Amygdala (tissue), 56 donors: ENCODE results near the gene SOX5.
"Not testable (repeated sequence)": the region's sequence is repeated elsewhere in the genome, so short reads cannot be mapped to it uniquely, and the experiment has no call there.

ENCODE experiments used
- DNase-seq, 56 donors: peaks; one replicate each; lab custom pipeline; 2025; lab: John Stamatoyannopoulos, UW

SOX5 gene

GRCh38 chr12:23911574-23911973, 37.9 kb downstream of the SOX5 start:
- DNase-seq = no peak

GRCh38 chr12:23909551-23909950, 39.9 kb downstream of the SOX5 start:
- DNase-seq = no peak

GRCh38 chr12:23906329-23906728, 43.1 kb downstream of the SOX5 start:
- DNase-seq = peak in 2 of 56 donors; percentile 0 to 1

GRCh38 chr12:23899434-23899833, 50.0 kb downstream of the SOX5 start:
- DNase-seq = no peak

GRCh38 chr12:23898121-23898520, 51.3 kb downstream of the SOX5 start:
- no peak for DNase-seq

GRCh38 chr12:23895792-23896218, 53.7 kb downstream of the SOX5 start:
- DNase-seq = peak in 32 of 56 donors; percentile 3 to 64 (median 14)

GRCh38 chr12:23893611-23894010, 55.9 kb downstream of the SOX5 start:
- DNase-seq = no peak

- no peak for DNase-seq
Measured at GRCh38 chr12:23891115-23891514, 58.4 kb downstream of the SOX5 start.

- DNase-seq = no peak
Measured at GRCh38 chr12:23889069-23889440, 60.4 kb downstream of the SOX5 start.

- no peak for DNase-seq
Measured at GRCh38 chr12:23888396-23889068, 60.9 kb downstream of the SOX5 start.

- DNase-seq = no peak
Measured at GRCh38 chr12:23887055-23887835, 62.2 kb downstream of the SOX5 start.

- no peak for DNase-seq
Measured at GRCh38 chr12:23885394-23885793, 64.1 kb downstream of the SOX5 start.

- DNase-seq = no peak
Measured at GRCh38 chr12:23884909-23885308, 64.6 kb downstream of the SOX5 start.

- DNase-seq = no peak
Measured at GRCh38 chr12:23880988-23881387, 68.5 kb downstream of the SOX5 start.

- DNase-seq = not testable (repeated sequence)
Measured at GRCh38 chr12:23876618-23877017, 72.9 kb downstream of the SOX5 start.

- DNase-seq = no peak
Measured at GRCh38 chr12:23867794-23868193, 81.7 kb downstream of the SOX5 start.

- no peak for DNase-seq
Measured at GRCh38 chr12:23862701-23863100, 86.8 kb downstream of the SOX5 start.

GRCh38 chr12:23860019-23860418, 89.5 kb downstream of the SOX5 start:
- DNase-seq = no peak

GRCh38 chr12:23857178-23857577, 92.3 kb downstream of the SOX5 start:
- DNase-seq = no peak

GRCh38 chr12:23855813-23856212, 93.7 kb downstream of the SOX5 start:
- no peak for DNase-seq

- no peak for DNase-seq
Measured at GRCh38 chr12:23854598-23854997, 94.9 kb downstream of the SOX5 start.

GRCh38 chr12:23853640-23854039, 95.8 kb downstream of the SOX5 start:
- no peak for DNase-seq
